OCI-M2 (cell line): ENCODE measurements around the gene SPART.
A peak's percentile ranks its signal among the peaks of the same experiment; 100 is the strongest.
"Not testable (repeated sequence)": the region's sequence is repeated elsewhere in the genome, so short reads cannot be mapped to it uniquely, and the experiment has no call there.

Experiments
- DNase-seq: peaks from one replicate; lab custom pipeline; 2025; ENCODE audit not compliant: unreplicated experiment; lab: John Stamatoyannopoulos, UW

SPART gene

DNA sequence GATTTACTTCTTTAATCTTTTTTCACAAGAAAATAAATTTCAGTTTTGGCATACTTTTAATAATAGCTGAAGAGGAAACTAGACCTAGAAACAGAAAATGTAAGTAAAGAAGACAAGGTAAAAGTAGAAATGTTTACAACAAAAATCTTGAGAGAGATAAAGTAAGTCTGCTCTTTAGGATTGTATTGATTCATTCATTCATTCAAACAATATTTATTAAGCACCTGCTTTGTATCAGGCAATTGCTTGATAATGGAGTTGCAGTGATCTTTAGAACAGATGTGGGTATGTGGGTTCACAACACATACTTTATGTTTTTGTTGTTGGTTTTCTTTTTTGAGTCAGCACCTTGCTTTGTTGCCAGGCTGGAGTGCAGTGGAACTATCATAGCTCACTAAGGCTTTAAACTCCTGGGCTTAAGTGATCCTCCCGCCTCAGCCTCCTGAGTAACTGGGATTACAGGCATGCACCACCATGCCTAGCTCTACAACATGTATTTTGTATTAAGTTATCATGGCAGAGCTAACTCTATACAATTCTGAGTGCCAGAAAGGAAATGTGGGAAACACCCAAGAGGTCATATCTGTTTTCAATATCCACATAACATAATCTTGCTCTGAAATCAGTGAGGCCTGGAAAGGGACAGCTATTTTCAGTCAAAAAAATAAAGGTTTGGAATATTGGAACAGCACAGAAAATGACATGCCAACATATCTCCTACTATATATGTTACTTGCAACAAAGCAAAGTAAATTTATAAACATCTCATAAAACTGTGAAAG, 8.8 kb upstream of the SPART start:
- DNase-seq = no peak

DNA sequence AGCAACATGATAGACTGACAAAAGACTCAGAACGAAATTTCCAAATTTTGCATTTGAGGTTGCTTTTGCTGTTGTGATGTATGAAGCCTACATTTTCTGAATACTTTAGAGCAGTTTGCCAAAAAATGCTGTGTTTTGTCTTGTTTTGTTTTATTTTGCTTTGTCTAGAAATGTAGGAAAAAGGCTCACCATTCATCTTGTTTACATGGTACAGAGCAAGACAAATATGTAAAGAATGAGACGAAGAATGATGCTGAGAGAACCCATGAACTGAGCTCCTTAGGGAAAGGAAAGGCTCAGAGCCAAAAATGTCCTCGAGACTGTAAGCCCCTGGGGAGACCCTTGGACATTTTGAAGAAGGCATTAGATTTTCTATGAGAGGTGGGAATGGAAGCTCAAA, 6.8 kb upstream of the SPART start:
- DNase-seq = no peak

DNA sequence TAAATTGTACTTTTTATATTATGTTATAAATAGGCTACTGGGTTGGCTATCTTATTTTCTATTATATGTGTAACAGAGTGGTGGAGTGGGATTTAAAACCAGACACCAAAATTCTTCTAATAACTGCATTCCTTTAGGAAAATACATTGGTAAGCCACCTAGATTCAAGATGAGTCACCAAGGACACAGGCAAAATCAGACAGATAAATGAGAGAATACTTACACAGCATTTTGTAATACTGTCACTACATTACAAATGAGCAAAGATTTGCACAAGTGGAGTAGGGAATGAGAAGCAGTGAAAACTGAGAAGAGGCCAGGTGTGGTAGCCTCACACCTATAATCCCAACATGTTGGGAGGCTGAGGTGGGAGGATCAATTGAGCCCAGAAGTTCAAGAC, 6.2 kb upstream of the SPART start:
- no peak for DNase-seq

DNA sequence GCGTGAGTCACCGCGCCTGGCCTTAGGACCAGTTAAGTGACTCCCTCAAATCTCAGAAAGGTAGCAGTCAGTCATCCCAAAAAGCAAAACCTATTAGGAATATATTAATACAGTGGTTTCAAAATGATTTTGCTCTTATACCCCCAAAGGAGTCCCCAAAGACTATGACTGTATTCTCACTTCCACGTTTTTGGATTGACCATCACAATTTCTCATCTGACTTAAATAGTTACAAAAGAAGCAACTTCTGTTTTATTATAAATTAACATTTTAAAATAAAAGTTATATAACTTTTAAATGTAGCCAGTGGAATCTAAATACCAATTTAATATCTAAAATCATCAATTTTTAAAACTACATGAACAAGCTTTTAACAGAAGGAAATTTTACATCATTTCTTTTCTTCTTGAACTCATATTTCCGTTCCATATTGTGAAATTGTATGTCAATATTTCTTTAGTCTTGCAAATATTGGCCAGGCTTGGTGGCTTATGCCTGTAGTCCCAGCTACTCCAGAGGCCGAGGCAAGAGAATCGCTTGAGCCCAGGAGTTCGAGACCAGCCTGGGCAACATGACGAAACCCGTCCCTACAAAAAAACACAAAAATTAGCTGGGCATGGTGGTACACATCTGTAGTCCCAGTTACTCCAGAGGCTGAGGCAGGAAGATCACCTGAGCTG, 1.5 kb upstream of the SPART start:
- no peak for DNase-seq

DNA sequence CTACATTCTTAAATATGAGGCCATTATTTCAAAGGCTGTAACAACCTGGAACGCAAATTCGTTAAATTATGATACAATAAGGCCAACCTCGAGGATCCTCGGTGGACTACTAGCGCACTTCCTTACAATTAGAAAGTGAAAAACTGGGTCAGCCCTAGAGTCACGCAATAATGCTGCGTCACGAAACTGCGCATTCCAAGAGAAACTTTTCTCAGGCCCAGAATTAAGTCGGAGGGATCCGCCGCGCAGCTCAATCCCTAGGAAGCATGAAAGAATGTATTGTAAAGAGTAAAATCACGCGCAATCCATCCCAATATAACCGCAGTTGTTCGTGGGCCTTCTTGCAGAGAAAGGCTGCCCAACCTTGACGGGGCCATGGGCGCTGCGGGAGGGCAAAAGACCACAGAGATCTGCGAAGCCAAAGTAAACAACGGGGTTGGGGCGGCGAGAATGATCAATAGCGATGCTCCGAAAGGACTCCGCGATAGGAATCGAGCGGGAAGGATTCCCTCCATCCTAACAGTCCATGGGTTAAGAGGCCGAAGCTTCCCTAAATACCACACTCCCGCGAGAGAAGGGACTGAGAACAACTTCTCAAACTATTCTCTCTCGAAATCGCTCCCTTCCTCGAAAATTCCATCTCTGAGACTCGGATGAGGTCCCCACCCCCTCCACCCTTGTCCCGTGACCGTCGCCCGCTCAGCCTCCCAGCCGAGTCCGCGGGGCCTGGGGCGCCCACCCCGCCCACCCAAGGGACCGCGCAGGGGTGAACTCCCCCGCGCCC, 564 bp downstream of the SPART start:
- DNase-seq = peak; percentile 13

DNA sequence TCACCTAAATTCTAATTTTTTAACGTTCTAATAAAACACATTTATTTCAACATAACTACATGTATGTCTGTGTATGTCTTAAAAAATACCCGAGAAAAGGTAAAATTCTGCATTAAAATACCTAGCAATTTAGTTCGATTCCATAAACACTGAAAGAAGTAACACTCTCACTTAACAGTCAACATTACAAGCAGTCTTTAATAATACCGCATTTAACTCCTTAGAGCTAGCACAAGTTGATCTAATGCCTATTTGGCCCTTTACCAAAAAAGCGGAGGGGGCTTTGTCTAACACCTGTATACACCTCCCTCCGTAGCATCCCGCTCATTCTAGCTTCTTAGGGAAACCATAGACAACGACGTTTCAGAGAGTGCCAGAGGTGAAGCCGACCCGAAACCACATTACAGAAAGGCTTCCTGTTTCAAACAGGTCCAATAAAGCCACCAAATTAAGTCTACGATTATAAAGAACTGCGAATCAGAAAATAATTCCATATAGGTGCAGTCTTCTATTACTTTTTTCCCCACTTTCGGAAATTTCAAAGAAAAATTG, 1.2 kb downstream of the SPART start:
- DNase-seq = no peak

DNA sequence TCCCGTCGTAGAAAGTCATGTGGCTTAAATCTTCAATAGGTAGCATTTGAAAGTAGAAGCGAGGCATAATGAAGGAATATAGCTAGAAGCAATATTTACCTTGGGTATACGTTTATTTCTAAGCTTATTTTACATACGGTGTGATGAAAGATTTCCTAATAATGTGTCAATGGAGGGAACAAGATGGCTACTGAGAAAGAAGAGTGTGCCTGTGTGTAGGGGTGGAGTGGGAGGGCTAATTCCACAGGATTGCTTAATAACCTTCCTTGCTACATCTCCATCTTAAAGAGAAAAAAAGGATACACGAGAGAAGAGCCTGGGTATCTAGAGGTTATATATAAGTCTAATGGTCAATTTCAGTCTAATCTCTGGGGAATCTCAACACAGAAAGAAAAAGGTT, 2.0 kb downstream of the SPART start:
- DNase-seq = no peak

DNA sequence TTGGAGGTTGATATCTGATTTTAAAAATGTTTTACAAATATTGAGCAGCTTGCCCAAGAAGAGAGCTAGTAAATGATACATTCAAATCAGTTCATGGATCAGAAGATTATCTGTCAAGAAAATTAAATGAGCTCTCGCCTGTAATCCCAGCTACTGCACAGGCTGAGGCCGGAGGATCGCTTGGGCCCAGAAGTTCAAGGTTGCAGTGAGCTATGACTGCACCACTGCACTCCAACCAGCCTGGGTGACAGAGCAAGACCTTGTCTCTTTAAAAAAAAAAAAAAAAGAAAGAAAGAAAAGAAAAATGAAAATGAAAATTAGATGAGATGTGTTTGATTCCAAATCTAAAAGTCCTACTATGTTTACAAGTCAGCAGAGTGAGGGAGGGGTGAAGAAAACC, 2.4 kb downstream of the SPART start:
- no peak for DNase-seq

DNA sequence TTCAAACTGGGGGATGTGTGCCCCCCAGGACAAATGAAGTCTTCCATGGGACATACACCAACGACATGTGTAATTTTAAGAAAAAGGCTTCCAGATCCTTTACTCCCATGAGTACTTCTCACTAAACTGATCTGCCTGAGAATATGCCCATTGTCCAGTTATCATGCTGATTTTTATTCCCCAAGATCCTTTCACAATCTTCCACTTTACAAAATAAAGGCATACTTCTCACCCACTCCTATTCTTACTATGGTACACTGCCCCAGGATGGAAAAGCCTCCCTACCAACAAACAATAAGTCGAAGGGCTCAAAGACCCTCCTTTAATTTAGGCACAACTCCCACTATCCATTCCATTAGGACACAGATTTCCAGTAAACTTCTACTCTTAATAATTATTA, 3.5 kb downstream of the SPART start:
- DNase-seq = no peak

DNA sequence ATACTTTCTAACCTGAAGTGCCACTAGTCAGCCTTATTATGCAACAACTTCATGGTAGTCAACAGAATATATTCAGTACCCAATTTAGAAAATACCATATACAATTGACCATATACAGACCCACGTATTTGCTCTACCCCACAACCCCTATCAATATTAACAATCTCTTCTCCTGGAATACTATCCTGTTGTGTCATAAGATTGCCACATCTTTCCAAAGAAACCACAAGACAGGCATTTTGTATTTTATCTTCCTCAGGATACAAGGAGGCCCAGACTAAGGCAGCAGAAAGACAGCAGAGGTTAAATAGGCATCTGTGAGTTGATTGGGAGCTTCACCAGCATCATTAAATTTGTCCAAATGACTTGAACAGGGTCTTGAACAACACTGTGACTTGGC, 4.5 kb downstream of the SPART start:
- no peak for DNase-seq

DNA sequence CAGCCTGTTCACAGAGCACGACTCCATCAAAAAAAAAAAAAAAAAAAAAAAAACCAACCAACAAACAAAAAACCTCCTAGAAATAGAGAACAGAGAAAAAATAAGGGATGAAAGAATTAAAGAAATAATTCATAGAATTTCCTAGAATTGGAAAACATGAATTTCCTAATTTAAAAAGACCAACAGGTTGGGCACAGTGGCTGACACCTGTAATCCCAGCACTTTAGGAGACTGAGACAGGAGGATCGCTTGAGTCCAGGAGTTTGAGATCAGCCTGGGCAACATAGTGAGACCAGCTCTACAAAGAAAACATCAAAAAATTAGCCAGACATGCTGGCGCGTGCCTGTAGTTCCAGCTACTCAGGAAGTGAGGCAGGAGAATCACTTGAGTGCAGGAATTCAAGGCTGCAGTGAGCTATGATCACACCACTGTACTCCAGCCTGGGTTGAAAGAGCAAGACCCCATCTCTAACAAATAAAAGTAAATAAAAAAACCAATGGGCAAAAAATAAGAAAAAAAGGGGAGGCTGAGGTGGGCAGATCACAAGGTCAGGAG, 6.5 kb downstream of the SPART start:
- DNase-seq = no peak

DNA sequence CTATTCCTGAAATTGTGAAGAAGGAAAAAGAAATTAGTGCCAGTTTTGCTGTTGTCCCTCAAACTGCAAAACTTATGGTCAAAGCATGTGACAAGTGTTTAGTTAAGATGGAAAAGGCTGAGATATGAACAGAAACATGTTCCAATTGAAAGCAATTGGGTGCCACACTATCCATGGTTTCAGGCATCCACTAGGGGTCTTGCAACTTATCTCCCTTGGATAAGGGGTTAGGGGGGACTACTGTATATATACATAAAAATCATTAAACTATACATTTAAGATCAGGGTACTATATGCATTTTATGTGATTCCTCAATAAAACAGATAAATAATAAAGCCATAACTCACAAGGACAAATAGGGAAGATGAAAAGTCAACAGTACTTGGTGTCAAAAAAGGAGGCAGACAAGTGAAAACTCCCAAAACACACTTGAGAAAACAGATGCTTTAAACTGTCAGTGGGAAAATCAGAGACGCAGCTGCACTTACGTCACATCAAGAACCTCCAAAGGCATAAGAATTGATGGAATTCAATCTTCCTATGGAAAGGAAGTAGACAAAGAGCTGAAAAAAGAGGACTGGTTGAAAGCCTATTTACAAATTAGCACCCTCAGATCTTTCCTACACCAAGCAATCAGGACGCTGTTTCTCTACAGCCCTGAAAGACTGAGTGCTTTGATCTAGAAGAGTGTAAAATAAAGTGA, 8.1 kb downstream of the SPART start:
- DNase-seq = no peak

DNA sequence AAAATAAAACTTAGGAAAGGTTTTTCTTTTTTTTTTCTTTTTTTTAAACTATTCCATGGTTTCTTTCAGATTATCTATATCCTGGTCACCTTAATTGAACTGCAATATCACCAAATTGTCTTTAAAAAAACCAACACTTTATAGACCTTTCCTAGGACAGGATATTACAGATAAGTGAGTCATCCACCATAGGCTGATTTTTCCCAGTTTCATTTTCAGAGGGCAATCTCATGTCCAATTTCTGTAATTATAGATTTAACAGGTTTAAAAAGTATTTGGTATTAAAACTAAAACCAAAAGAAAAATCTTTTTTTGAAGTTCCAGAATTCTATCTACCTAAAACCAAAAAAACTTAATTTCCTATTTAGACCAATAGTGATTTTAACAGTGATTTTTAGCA, 13.2 kb downstream of the SPART start:
- DNase-seq = no peak

DNA sequence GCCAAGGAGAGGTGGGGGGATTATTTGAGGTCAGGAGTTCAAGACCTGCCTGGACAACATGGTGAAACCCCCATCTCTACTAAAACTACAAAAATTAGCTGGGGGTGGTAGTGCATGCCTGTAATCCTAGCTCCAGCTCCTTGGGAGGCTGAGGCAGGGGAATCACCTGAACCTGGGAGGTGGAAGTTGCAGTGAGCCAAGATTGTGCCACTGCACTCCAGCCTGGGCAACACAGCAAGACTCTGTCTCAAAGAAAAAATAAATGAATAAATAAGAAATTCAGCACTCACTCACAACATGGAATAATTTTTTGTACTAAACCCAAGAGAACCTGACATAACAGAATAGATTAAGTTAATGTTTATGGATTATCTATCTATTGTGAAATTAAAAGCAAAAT, 13.9 kb downstream of the SPART start:
- not testable (repeated sequence) for DNase-seq

DNA sequence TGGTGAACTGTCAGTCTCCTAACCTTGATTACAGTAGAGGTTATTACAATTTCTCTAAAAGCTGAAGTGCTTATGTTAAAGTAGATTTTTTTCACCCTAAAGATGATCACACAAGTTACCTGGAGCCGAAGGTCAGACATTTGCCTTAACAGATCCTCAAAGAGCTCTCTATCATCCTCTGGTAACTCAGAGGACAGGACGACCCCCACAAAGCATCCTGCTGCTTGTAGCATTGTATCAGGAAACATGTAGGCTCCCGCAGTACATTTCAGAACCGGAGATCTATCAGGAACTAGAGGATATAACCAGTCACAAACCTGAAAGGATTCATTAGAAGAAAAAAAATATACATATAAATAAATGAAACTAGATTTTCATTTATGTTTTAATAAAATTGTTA, 14.9 kb downstream of the SPART start:
- DNase-seq = no peak

DNA sequence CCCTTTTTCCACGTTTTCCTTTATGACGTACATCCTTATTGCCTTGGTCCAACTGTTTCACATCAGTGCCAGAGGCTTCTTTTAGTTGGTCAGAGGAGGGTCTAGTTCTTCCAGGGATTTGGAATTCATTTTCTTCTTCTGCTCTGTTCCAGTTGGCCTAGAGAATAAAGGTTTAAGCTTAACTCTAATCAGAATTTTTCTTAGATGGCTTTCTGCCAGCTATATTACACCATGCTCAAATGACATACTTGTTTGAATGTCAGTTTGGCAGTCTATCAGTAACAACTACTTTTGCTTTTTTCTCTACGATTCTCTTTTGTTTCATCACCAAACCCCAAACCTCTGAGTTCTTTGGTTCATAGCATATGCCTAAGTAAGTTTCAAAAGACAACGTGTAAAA, 16.8 kb downstream of the SPART start:
- no peak for DNase-seq

DNA sequence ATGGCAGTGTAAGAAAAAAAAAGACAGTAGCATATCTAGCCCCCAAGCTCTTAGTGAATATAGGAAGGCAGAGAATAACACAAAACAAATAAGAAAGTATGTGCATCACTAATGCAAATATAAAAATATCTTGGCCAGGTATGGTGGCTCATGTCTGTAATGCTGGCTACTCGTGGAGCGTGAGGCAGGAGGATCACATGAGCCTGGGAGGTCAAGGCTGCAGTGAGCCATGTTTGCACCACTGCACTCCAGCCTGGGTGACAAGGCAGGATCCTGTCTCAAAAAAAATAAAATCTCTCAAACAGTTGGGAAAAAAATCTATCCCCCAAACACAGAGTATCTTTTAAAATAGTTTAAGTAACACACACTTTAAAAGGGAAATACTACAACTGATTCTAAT, 17.4 kb downstream of the SPART start:
- DNase-seq = no peak

DNA sequence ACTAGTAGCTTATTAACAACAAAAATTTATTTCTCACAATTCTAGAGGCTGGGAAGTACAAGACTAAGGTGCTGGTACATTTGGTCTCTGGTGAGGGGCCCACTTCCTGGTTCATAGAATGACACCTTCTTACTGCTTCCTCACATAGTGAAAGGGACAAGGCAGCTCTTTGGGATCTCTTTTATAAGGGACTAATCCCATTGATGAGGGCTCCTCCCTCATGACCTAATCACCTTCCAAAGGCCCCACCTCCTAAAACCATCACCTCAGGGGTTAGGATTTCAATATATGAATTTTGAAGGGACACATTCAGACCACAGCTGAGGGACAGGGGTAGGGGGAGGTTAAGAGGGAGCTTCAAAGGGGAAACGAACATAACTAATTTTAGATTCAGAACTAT, 20.3 kb downstream of the SPART start:
- DNase-seq = no peak

DNA sequence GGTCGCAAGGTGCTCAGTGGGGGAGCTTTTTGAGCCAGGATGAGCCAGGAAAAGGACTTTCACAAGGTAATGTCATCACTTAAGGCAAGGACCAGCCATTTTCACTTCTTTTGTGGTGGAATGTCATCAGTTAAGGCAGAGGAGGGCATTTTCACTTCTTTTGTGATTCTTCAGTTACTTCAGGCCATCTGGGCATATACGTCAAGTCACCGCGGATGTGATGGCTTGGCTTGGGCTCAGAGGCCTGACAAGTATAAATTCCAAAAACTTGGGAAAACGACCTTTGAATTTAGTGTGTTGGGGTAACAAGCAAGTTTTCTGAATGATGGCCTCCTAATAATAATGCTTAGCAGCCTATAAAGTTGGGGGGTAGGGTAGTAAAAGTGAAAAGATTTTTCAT, 21.3 kb downstream of the SPART start:
- not testable (repeated sequence) for DNase-seq

DNA sequence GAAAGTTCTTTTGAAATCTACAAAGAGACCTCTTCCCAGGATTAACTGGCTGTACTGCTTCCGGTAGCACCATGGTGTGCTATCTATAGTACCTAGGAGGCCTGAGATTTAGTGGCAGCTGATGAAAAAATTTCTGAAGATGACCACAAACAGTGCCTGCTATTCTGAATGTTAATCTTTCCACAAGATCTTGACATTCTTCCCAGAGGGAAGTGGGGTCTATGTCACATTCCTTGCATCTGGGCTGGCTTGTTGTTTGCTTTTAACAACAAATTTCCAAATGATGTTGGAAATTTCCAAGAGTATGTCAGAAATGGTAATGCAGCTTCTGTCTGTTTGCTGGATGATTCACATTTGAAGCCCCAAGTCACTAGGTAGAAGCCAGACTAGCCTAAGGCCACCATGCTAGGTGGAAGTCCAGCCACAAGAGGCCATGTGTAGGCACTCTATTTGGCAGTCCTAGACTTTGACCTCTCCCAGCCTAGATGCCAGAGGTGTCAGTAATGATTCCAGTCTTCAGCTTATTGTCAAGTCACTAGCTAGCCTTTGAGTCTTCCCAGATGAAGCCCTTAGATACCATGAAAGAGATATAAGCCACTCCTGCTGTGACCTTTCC, 22.1 kb downstream of the SPART start:
- no peak for DNase-seq
